C4-2B (cell line): ENCODE measurements around the gene ACVR1.

Experiments
- CTCF ChIP-seq: fragments of 450-650 bp; conservative IDR thresholded peaks from 2 replicates; pipeline ENCODE4 v1.5.1; 2017; ENCODE audit warnings: mild to moderate bottlenecking
- ZFX ChIP-seq: fragments of 450-650 bp; IDR thresholded peaks from 2 replicates; pipeline ENCODE4 v1.6.1; 2017

GRCh38 chr2:157784823-157785175 lies 91.3 kb downstream of the ACVR1 start:
- peak; percentile 14 for TF ChIP-seq CTCF
- no peak for TF ChIP-seq ZFX
